ENCODE measurements around the gene RPL11. TPM values are rescaled to one million over a fixed set of nuclear protein-coding genes. Genes with fewer than 3 reads are reported as not detected.

RPL11 gene
- total RNA-seq, 4 donors from 2014 or later: 698 to 1,431 (median 989) TPM

DNA sequence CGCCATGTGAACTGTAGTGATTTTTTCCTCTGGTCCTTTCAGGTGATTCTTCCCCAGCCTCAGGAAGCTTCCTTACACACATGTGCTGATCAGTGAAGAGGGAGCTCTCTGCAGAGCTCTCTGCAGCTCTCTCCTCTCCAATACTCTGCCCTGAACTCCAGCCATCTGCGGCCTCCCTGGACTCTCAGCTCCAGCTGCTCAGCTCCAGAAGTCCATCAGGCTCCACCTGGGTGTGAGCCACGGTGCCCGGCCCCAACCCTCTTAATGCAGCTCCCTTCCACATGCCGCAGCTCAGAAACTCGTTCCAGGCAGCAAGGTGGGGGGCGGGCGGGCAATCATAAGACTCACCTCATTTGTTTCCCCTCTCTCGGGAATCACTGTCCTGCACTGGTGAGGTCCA, 30.9 kb upstream of the RPL11 start:
- Histone ChIP-seq H3K27me3 (peaks cover 0 to 6% (median 0%) of the 10 kb centered on the region in 4 donors), H3K4me1 (peaks cover 0 to 9% (median 0%) of the 10 kb centered on the region in 3 donors), H3K9me3 (no peaks in the 10 kb centered on the region), H3K4me3 (no peak overlapping the region), H3K36me3 (no peaks in the 10 kb centered on the region), H3K27ac (no peak overlapping the region)
- no peak for TF ChIP-seq POLR2A (IDR thresholded peaks at IDR 0.05)
- TF ChIP-seq, protein P1, sequence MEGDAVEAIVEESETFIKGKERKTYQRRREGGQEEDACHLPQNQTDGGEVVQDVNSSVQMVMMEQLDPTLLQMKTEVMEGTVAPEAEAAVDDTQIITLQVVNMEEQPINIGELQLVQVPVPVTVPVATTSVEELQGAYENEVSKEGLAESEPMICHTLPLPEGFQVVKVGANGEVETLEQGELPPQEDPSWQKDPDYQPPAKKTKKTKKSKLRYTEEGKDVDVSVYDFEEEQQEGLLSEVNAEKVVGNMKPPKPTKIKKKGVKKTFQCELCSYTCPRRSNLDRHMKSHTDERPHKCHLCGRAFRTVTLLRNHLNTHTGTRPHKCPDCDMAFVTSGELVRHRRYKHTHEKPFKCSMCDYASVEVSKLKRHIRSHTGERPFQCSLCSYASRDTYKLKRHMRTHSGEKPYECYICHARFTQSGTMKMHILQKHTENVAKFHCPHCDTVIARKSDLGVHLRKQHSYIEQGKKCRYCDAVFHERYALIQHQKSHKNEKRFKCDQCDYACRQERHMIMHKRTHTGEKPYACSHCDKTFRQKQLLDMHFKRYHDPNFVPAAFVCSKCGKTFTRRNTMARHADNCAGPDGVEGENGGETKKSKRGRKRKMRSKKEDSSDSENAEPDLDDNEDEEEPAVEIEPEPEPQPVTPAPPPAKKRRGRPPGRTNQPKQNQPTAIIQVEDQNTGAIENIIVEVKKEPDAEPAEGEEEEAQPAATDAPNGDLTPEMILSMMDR (IDR thresholded peaks at IDR 0.05): no peak
- no peak for DNase-seq
- intact Hi-C loops (cut with DNase I): no loop called here
- WGBS, 2 donors: 77 to 82% methylated on average over 9 of the region's 9 CpGs

DNA sequence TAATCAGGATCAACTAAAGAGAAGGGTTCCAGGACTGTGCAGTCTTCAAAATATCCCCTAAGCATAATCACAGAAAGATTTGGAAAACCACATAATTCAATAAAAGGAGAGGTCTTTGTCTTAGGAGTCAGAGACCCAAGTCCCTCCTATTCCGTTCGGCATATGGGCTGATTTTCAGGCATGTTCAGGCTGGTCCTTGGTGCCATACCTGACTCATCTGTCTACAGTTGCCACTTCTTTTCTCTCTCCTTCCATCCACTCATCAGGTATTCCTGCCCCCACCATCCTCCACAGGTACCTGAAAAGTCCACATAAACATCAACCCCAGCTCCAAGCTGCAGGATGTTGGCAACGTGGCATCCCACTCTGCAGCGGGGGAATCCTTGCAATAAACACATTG, 29.7 kb upstream of the RPL11 start:
- no peaks in the 10 kb centered on the region for H3K36me3 ChIP-seq
- WGBS, 2 donors: 45 to 47% methylated on average over 4 of the region's 4 CpGs
- peaks cover 0 to 3% (median 0%) of the 10 kb centered on the region in 4 donors for H3K27me3 ChIP-seq
- no peaks in the 10 kb centered on the region for H3K9me3 ChIP-seq
- H3K27ac ChIP-seq: no peak overlapping the region
- H3K4me3 ChIP-seq: no peak overlapping the region
- no peak for DNase-seq
- H3K4me1 ChIP-seq: peaks cover 0 to 9% (median 0%) of the 10 kb centered on the region in 3 donors
- intact Hi-C loops (cut with DNase I): no loop called here
- TF ChIP-seq, protein P1 (IDR thresholded peaks at IDR 0.05): no peak
- no peak for TF ChIP-seq POLR2A (IDR thresholded peaks at IDR 0.05)

DNA sequence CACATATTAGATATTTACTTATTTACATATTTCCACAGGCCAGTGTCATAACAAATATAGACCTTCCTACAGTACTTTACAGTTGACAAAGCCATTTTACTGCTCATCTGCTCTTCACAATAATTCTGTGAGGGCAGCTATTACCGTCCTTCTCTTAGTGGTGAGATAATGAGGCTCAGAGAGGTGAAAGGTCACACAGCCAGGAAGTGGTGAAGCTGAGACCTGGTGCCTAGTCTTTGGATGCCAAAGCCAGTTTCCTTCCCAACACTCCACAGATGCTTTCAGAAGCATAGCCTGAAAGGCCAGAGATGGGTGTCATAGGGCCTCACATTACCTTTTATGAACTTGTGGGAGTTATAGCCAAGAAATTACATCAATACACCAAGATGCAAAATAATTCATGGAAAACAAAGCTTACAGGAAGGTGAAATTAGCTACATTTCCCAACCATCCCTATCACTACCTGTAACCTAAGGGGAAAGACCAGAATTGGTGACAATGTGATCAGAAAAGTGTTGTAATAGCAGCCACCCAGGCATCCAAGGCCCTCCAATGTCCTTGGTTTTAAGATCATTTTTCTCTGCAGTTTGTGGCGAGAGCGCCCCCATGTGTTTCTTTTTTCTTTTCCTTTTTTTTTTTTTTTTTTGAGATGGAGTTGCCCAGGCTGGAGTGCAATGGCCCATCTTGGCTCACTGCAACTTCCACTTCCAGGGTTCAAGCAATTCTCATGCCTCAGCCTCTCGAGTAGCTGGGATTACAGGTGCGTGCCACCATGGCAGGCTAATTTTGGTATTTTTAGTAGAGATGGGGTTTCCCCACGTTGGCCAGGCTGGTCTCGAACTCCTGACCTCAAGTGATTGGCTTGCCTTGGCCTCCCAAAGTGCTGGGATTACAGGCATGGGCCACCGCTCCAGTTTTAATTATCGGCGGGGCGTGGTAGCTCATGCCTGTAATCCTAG, 26.5 kb upstream of the RPL11 start:
- WGBS, 2 donors: 21 to 74% methylated on average over 2 to 11 of the region's 11 CpGs
- Histone ChIP-seq H3K4me3 (no peak overlapping the region), H3K27ac (no peak overlapping the region), H3K4me1 (peaks cover 0 to 9% (median 0%) of the 10 kb centered on the region in 3 donors), H3K9me3 (no peaks in the 10 kb centered on the region), H3K36me3 (no peaks in the 10 kb centered on the region), H3K27me3 (no peaks in the 10 kb centered on the region)
- no peak for DNase-seq
- intact Hi-C loops (cut with DNase I): no loop called here
- TF ChIP-seq POLR2A (IDR thresholded peaks at IDR 0.05): no peak
- TF ChIP-seq, protein P1 (IDR thresholded peaks at IDR 0.05): peak in 2 of 6 experiments; percentile 8 to 37

DNA sequence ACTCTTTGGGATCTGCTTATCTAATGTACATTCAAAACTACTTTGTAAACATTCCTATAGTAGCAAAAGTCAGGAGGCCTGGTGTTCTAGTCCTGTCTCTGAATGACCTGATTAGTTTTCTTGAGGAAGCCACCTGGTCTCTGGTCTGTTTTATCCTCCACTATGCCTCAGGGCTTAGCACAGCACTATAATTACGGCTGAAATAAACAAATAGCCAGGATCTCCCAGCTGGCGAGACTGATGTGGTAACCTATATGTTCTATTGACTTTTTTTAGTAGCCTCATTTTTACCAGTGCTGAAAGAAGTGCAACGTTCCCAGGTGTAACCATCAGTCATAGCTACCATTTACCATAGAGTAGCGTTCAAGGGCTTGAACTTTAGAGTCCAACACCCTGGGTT, 24.2 kb upstream of the RPL11 start:
- H3K4me1 ChIP-seq: peaks cover 0 to under 1% (median 0%) of the 10 kb centered on the region in 3 donors
- no peak overlapping the region for H3K27ac ChIP-seq
- intact Hi-C loops (cut with DNase I): no loop called here
- DNase-seq: no peak
- H3K27me3 ChIP-seq: no peaks in the 10 kb centered on the region
- TF ChIP-seq POLR2A (IDR thresholded peaks at IDR 0.05): no peak
- TF ChIP-seq, protein P1 (IDR thresholded peaks at IDR 0.05): no peak
- WGBS, 2 donors: 53 to 78% methylated on average over 4 of the region's 4 CpGs
- no peaks in the 10 kb centered on the region for H3K36me3 ChIP-seq
- no peak overlapping the region for H3K4me3 ChIP-seq
- no peaks in the 10 kb centered on the region for H3K9me3 ChIP-seq

DNA sequence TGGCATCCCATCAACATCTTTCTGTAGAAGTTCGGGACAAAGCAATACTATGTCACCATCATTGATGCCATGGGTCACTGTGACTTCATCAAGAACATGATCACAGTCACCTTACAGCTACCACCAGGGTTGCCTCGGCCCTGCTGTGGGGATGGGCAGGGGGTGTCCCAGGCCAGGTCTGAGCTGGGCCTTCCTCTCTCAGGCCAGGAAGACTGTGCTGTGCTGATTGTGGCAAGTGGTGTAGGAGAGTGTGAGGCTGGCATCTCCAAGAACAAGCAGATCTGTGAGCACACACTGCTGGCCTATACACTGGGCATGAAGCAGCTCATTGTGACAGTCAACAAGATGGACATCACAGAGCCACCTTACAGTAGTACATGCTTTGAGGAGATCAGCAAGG, 20.9 kb upstream of the RPL11 start:
- no peaks in the 10 kb centered on the region for H3K9me3 ChIP-seq
- 85% methylated on average over 2 of the region's 2 CpGs; no CpG with 5 or more reads in 1 of the 2 donors for WGBS, 2 donors
- peaks cover 0 to 17% (median 0%) of the 10 kb centered on the region in 3 donors for H3K4me1 ChIP-seq
- no peak overlapping the region for H3K27ac ChIP-seq
- no peak for DNase-seq
- intact Hi-C loops (cut with DNase I): no loop called here
- no peaks in the 10 kb centered on the region for H3K36me3 ChIP-seq
- no peaks in the 10 kb centered on the region for H3K27me3 ChIP-seq
- H3K4me3 ChIP-seq: no peak overlapping the region
- TF ChIP-seq POLR2A (IDR thresholded peaks at IDR 0.05): no peak
- TF ChIP-seq, protein P1 (IDR thresholded peaks at IDR 0.05): no peak
